ACC112 (cell line): ENCODE data around the gene SPSB4.

Source experiments
- H2AFZ ChIP-seq: fragments of 200-600 bp; sonication (generic); one replicate; pipeline ENCODE4 v1.6.0; 2017; ENCODE audit warnings: antibody characterized with exemption, low read length; ENCODE audit not compliant: unreplicated experiment
- H3K27ac ChIP-seq: fragments of 200-600 bp; sonication (generic); 2 replicates; pipeline ENCODE4 v1.5.1; 2014; ENCODE audit warnings: low read depth, mild to moderate bottlenecking, antibody characterized with exemption, low read length, moderate library complexity
- H3K27me3 ChIP-seq: fragments of 200-600 bp; sonication (generic); 2 replicates; pipeline ENCODE4 v1.6.1; 2014; ENCODE audit warnings: mild to moderate bottlenecking, antibody characterized with exemption, low read length, moderate library complexity, mixed read lengths; ENCODE audit not compliant: insufficient read depth
- H3K36me3 ChIP-seq: fragments of 200-600 bp; sonication (generic); 2 replicates; pipeline ENCODE4 v1.6.1; 2016; ENCODE audit warnings: mild to moderate bottlenecking, antibody characterized with exemption, low read length, moderate library complexity, mixed read lengths; ENCODE audit not compliant: insufficient read depth
- H3K4me1 ChIP-seq: fragments of 200-600 bp; sonication (generic); one replicate; pipeline ENCODE4 v1.6.1; 2016; ENCODE audit warnings: low read length, mixed read lengths; ENCODE audit not compliant: insufficient read depth, unreplicated experiment, control insufficient read depth
- H3K4me3 ChIP-seq: fragments of 200-600 bp; sonication (generic); 2 replicates; pipeline ENCODE4 v1.5.1; 2014; ENCODE audit warnings: mild to moderate bottlenecking, low read depth, low read length
- H3K79me2 ChIP-seq: fragments of 200-600 bp; sonication (generic); one replicate; pipeline ENCODE4 v1.6.0; 2016; ENCODE audit warnings: low read length; ENCODE audit not compliant: control insufficient read depth, unreplicated experiment, insufficient read depth

The SPSB4 gene

GRCh38 chr3:141065841-141066805, 15.0 kb downstream of the SPSB4 start:
- no peaks in the 10 kb centered on the region for H3K36me3 ChIP-seq
- H3K27ac ChIP-seq, result no peak overlapping the region
- H3K4me1 ChIP-seq, result no peaks in the 10 kb centered on the region
- no peaks in the 10 kb centered on the region for H3K79me2 ChIP-seq
- H3K27me3 ChIP-seq, result peaks cover 46% of the 10 kb centered on the region
- H3K4me3 ChIP-seq, result no peak overlapping the region
- no peak overlapping the region for H2AFZ ChIP-seq

DNA sequence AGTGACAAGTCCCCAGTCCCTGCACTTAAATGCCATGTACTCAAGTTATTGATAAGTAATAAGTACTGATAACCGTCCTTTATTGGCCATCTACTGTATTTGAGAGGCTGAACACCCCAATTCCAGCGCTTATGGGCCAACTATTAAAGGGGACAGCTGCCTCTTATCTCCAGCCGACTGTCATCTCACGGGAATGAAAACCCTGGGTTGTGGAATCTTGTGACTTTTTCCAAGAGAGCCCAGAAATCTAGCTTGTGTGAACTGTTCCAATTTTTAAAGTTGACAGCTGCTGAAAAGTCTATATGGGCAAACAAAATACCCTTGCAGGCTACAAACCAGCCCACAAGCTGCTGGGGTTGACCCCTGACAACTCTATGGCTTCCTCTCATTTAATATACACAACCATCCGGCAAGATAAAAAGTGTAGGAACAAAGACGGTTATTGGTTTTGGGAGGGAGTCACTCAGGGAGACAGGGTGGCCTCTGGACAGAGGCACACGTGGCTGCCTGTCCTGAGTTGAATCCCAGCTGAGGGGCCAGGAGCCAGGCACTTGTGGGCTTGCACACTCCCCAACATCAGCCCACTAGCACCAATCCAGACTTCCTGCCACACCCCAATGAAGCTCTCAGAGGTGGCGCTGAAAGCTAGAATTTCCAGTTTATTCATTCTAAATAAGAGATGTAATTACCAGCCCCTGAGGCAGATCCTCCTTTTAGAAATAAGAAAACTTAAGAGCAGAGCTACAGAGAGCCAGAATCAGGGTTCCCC, 16.2 kb downstream of the SPSB4 start:
- H3K27ac ChIP-seq, result no peak overlapping the region
- no peaks in the 10 kb centered on the region for H3K36me3 ChIP-seq
- H3K27me3 ChIP-seq, result peaks cover 45% of the 10 kb centered on the region
- H3K4me1 ChIP-seq, result no peaks in the 10 kb centered on the region
- H2AFZ ChIP-seq, result no peak overlapping the region
- no peak overlapping the region for H3K4me3 ChIP-seq
- H3K79me2 ChIP-seq, result no peaks in the 10 kb centered on the region

DNA sequence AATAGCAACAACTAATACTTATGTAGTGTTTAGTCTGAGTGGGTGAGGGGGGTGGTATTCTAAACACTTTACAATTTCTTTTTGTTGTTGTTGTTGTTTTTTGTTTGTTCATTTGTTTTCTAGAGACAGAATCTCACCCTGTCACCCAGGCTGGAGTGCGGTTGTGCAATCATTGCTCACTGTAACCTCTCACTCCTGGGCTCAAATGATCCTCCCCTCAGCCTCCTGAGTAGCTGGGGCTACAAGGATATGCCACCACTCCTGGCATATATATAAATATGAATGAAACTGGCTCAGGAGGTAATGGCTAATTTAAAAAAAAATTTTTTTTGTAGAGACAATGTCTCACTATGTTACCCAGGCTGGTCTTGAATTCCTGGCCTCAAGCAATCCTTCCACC, 19.1 kb downstream of the SPSB4 start:
- Histone ChIP-seq H3K4me3 (no peak overlapping the region), H3K27ac (no peak overlapping the region), H3K36me3 (no peaks in the 10 kb centered on the region), H3K4me1 (no peaks in the 10 kb centered on the region), H3K27me3 (peaks cover 17% of the 10 kb centered on the region; the same call in 1 of the 2 replicates), H2AFZ (no peak overlapping the region), H3K79me2 (no peaks in the 10 kb centered on the region)

DNA sequence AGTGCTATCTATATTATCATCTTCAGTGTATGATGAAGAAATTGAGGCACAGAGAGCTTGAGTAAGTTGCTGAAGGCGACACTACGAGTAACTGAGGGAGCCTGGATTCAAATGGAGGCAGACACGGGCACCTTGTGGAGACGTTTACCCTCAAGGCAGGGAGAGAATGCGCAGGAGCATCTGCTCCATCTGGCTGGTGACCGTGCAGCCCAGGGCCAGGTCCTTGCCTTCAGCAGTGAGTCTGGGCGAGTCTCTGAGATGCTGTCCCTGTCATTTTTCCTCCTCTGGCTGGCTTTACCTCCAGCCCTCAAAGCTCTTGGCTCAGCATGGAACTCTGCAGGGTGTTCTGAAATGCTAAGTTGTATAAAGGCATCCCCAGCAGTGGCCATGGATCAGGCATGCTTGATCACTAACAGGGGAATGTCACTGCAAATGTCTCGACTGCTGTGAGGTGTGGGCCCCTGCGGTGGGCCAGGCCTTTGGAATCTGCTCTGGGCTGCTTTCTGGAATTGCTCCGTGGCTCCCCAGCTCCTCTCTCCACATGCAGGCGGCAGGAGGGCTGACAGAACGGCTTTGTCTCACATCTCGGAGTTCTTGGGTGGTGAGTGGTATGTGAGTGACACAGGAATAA, 19.7 kb downstream of the SPSB4 start:
- H3K27ac ChIP-seq, result no peak overlapping the region
- no peaks in the 10 kb centered on the region for H3K36me3 ChIP-seq
- no peaks in the 10 kb centered on the region for H3K79me2 ChIP-seq
- H3K27me3 ChIP-seq, result peaks cover 13% of the 10 kb centered on the region; the same call in 1 of the 2 replicates
- no peaks in the 10 kb centered on the region for H3K4me1 ChIP-seq
- H3K4me3 ChIP-seq, result no peak overlapping the region
- H2AFZ ChIP-seq, result no peak overlapping the region

- Histone ChIP-seq H3K79me2 (no peaks in the 10 kb centered on the region), H3K4me1 (no peaks in the 10 kb centered on the region), H2AFZ (no peak overlapping the region), H3K27ac (no peak overlapping the region), H3K4me3 (no peak overlapping the region), H3K36me3 (no peaks in the 10 kb centered on the region), H3K27me3 (peaks cover 13% of the 10 kb centered on the region; the same call in 1 of the 2 replicates)
These were observed 20.6 kb downstream of the SPSB4 start for GRCh38 chr3:141071681-141072260.

DNA sequence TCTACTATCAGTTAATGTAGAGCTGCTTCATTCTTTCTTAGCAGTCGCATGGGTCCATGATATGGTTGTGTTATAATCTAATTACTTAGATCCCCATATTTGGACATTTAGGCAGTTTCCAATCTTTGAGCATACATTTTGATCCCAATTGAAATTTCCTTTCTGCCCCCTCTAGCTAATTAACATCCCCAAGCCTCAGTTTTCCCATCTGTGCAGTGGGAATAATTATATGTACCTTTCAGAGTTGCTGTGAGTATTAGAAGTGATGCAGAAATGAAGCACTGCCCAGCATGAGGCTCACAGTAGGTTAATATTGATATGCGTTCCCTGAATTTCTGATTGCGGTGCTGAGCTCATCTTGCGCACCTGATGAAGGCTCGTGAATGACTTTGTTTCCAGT, 21.8 kb downstream of the SPSB4 start:
- H3K4me1 ChIP-seq, result no peaks in the 10 kb centered on the region
- no peak overlapping the region for H2AFZ ChIP-seq
- no peak overlapping the region for H3K27ac ChIP-seq
- H3K4me3 ChIP-seq, result no peak overlapping the region
- no peaks in the 10 kb centered on the region for H3K79me2 ChIP-seq
- no peaks in the 10 kb centered on the region for H3K36me3 ChIP-seq
- 0 out of 2 replicates have a peak, but pooled peaks cover 13% of the 10 kb centered on the region for H3K27me3 ChIP-seq

DNA sequence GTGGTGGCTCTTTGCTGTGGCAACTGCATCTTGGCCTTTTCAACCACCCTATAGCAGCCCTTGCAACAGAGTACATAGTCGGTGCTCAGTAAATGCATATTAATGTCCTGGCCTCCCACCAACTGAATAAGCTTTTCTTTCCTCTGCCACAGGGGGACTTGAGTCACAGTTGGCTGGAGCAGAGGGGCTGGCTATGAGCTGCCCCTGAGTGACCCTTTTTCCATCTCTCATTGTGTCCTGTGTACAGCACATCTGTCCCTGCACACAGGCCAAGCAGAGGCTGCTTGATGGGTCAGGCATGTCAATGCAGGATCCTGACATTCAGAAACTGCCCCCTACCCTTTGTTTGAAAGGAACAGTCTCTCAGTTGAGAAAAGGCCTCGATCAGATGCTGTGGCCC, 22.4 kb downstream of the SPSB4 start:
- Histone ChIP-seq H3K4me3 (no peak overlapping the region), H2AFZ (no peak overlapping the region), H3K4me1 (no peaks in the 10 kb centered on the region), H3K36me3 (no peaks in the 10 kb centered on the region), H3K27me3 (peaks cover 17% of the 10 kb centered on the region; the same call in 1 of the 2 replicates), H3K79me2 (no peaks in the 10 kb centered on the region), H3K27ac (no peak overlapping the region)

DNA sequence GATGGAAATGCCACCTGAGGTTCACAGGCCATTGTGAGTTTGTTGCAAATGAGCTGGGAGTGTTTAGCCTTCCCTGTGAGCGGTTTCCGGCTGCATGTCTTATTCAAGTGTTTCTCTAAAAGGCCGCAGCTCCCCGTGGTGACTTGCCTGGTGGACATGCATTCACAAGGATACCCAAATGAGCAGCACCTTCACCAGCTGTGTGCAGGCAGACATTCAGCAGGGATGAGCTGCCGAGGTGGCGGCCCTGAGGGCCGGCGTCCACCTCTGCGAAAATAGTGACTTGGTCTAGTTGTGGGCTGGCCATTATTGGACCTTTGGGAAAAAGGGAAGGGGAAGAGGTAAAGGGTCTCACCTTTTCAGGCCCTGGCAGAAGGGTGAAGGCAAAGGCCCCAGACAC, 23.4 kb downstream of the SPSB4 start:
- no peak overlapping the region for H2AFZ ChIP-seq
- no peak overlapping the region for H3K4me3 ChIP-seq
- no peaks in the 10 kb centered on the region for H3K4me1 ChIP-seq
- H3K36me3 ChIP-seq, result no peaks in the 10 kb centered on the region
- H3K27me3 ChIP-seq, result peaks cover 12% of the 10 kb centered on the region; the same call in 1 of the 2 replicates
- H3K27ac ChIP-seq, result no peak overlapping the region
- no peaks in the 10 kb centered on the region for H3K79me2 ChIP-seq

GRCh38 chr3:141076036-141076773, 25.1 kb downstream of the SPSB4 start:
- Histone ChIP-seq H3K4me1 (no peaks in the 10 kb centered on the region), H3K79me2 (no peaks in the 10 kb centered on the region), H3K36me3 (no peaks in the 10 kb centered on the region), H3K4me3 (no peak overlapping the region), H2AFZ (peak overlapping the region; percentile 55), H3K27ac (no peak overlapping the region), H3K27me3 (peaks cover 12% of the 10 kb centered on the region; the same call in 1 of the 2 replicates)
